Stimulated activated CD4-positive, alpha-beta T cell treated with anti-CD3 and anti-CD28 coated beads, Interleukin-1b, Interleukin-23, amount 100 ng/mL, for 1 hour (primary cell): Measurements from ENCODE around the gene KCTD2.
A peak's percentile ranks its signal among the peaks of the same experiment; 100 is the strongest.

ENCODE experiments used
- DNase-seq, 2 donors: peaks; one replicate each; pipeline ENCODE4 v3.0.0-alpha.2; 2020; ENCODE audit warnings: low read depth in 2 of 2

Gene KCTD2

GRCh38 chr17:75077496-75078283 is 30.7 kb downstream of the KCTD2 start:
- peak in 1 of 2 donors; percentile 14 for DNase-seq

DNA sequence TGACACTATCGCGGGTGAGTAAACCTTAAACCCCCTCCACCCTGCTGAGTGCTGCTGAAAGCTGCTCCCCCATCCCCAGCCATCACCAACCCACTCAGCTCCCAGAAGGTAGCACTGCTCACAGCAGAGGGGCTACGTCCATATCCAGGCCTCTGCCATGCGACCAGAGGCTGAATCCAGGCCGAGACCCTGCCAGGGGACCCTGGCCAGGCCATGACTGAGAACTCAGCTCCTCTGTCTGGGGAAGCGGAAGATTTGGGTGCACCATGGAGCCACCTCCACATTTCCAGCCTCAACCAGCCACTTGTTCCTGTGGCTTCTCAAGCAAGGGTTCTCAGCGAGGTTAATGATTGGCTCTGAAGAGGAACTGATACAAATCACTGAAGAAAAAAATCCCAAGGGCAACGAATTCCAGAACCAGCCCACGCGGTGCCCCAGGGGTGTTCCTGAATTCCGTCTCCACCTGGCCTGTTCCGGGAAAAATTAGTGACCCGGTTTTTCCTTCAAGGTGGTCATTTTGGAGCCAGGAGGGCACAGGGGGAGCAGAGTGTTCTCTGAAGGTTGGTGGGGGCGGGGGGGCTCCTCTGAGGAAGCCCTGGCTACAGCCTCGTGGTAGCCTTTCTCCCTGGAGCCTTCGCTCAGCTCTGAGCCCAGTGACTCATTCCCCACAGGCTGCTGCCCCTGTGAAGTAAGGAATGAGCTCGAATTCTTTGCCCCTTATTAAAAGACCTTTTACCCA is 31.4 kb downstream of the KCTD2 start:
- DNase-seq: no peak

DNA sequence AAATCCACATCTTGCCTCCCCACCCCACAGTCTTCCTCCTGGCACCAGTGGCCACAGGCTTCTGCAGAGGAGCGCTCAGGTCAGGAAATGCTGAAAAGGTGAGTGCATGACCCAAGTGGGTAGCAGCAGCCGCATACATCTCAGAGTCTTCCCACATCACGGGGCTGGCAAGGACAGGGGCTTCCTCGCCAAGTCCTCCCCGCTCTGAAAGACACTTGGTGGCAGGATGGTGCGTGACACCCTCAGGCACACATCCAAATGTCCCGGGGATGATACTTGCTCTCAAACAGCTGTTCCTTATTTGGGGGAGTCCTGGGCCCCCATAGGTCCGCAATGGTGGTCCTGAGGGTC is 32.0 kb downstream of the KCTD2 start:
- DNase-seq: no peak

DNA sequence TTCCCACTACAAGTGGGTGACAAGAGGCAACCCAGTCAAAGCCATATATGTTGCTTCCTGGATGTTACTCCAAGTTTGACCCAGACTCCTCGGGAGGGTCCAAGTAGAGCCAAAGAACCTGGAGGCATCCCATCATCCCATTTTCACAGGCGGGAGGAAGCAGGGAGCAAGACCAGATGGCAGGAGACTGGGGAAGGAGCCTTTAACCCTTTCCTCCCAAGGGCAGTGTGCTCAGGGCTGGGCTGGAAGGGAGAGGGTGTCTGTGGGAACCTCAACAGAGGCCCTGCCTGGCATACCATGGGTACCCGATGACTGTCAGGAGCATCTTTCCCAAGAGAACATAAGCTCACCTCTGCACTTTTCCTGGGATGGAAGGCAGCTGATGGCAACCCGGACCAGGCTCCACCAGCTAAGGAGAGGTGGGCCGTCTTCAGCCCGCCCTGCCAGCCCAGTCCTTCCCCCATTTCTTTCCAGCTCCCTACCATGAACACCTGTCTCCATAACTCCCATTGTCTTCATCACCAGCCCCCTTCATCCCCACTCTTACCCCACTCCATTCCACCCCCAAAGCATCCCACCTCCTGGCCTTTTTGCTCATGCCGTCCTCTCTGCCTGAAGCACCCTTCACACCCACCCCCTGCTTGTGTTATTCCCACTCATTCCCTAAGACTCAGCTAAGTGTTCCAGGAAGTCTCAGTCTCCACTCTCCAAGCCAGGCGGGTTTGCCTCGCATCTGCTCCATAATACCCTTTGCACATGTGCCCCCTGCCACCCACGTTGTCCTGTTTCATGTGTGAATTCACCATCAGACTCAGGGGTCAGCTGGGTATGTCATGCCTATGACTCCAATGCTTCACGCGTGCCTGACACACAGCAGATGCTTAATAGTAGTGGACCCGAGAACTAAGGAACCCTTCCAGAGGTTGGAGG is 34.9 kb downstream of the KCTD2 start:
- no peak for DNase-seq

DNA sequence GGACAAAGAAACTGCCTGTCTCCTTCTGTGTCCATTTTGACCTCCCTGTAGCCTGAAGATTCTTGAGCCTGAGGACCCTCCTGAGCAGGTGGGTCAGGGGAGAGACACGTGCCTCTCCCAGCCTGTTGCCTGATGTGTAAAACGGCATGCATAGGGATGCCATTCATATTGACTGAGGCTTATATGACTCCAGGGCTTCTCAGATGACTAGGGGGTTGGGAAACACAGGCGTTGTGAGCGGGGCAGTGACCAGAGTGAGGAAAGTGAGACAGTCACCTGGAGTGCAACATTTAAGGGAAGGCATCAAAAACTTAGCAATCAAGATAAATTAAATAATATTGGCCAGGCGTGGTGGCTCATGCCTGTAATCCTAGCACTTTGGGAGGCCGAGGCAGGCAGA is 35.7 kb downstream of the KCTD2 start:
- DNase-seq: no peak

DNA sequence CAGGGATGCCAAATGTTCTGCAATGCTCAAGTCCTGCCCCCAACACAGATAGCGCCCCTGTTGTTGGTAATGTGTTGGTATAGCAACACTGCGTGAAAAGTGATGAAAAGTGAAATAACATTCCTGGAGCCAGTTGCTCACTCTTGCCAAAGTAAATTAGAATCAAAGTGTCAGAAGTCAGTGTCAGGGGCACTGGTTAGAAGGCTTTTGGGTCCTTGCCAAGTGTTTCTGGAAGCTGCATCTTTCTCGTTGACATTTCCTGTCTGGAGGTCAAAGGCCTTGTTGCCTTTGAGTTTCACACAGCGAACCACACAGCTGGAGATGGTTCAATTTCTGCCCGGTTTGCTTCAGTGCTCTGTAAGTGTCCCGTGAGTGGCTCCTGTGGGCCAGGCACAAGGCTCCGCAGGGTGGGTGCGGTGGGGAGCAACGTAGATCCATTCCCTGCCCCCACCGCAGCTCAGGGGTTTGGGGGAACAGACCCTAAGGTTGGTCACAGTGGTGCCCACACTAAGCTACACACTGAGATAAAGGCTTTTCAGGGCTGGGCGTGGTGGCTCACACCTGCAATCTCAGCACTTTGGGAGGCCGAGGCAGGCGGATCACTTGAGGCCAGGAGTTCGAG is 37.1 kb downstream of the KCTD2 start:
- DNase-seq: no peak

DNA sequence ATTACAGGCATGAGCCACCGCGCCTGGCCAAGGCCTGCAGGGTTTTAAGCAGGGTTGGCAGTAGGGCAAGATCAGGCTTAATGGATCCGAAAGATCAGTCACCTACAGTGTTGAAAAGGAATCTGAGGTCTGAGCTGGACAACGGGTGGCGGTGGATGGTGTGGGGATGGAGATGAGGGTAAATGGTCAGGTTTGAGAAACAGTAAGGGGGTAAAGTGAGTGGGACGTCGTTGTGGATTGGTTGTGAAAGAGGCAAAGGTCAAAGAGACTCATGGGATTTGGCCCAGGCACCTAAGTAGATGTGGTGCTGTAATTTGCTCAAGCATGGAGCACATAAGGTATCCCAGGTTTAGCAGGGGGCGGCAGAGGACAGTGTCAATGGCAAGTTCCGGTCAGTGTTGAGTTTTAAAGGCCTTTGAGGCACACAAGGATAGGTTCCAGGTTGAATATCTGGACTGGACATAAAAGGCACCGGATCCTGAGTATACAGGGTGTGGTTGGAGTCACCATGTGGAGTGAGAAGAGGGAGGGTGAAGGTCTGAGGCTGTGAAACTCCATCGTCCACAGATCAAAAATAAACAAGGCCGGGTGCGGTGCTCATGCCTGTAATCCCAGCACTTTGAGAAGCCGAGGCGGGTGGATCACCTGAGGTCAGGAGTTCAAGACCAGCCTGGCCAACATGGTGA is 39.6 kb downstream of the KCTD2 start:
- no peak for DNase-seq

- DNase-seq: no peak
Measured at GRCh38 chr17:75087182-75087557, 40.1 kb downstream of the KCTD2 start.

- DNase-seq: no peak
Measured at GRCh38 chr17:75087558-75088453, 40.8 kb downstream of the KCTD2 start, which contains the start of gene SLC16A5. TSS of gene SLC16A5 (plus strand) at chr17:75087954. CDS start at chr17:75093637, 5,683 bp downstream.

- no peak for DNase-seq
Measured at GRCh38 chr17:75088465-75089417, 41.7 kb downstream of the KCTD2 start.

GRCh38 chr17:75090871-75091854 is 44.1 kb downstream of the KCTD2 start:
- DNase-seq: no peak

DNA sequence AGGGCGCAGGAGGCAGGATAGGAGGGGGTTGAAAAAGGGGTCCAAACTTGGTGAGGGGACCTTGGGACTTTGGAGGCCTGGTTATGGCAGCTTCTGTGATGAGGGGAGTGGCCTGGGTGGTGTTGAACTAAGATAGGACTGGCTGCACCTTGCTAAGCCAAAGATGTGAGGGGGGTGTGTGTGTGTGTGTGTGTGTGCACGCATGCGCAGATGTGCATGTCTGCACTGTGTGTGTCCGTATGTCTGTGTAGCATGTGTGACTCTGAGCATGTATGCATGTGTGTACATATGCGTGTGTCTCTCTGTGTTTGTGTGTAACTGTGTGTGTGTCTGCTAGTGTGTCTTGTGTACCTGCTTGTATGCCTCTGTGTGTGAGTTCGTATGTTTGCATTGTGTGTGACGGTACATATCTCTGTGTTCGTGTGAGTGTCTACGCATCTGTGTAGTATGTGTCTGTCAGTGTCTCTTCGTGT is 44.9 kb downstream of the KCTD2 start:
- no peak for DNase-seq

DNA sequence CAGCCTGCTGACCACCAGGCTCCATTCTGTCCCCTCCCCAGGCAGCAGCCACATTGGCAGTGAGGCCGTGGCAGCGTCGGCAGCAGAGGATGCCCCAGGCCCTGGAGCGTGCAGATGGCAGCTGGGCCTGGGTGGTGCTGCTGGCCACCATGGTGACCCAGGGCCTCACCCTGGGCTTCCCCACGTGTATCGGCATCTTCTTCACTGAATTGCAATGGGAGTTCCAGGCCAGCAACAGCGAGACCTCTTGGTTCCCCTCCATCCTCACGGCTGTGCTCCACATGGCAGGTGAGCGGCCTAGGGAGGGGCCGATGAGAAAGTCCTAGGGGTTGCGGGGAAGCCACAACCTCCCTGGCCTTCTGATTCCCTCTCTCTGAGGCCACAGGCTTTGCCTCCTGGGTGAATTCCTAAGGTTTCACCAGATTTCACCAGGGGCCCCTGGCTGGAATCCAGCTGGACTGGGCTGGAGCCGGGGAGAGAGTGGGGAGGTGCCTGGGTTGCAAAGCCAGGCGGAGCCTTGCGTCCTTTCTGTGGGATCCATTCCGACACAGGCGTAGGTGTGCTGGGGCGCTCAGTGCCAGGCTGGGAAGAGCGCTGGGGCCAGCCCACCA is 46.6 kb downstream of the KCTD2 start:
- no peak for DNase-seq

DNA sequence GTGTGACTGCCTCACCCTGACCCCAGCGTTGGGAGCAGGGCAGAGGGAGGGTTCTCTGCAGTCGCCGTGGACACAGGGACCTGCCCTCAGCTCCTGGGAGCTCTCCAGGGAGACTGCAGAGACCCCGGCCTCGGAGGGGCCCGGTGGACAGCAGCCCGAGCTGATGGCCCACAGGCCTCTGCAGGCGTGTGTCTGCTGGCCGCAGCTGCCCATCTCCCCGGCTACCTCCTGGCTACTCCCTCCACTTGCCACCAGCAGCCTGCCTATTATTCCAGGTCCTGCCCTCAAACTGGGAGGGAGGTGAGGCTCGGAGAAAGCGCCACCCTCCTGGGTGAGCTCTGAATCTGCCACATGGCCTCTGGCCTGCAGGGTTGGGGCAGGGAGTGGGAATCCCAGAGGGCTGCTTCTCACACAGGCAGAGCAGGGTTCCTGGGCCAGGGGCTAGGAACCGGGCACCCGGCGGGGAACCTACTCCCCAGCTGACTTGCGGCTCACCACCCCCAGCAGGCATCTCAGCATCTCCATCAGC is 47.9 kb downstream of the KCTD2 start:
- no peak for DNase-seq

DNA sequence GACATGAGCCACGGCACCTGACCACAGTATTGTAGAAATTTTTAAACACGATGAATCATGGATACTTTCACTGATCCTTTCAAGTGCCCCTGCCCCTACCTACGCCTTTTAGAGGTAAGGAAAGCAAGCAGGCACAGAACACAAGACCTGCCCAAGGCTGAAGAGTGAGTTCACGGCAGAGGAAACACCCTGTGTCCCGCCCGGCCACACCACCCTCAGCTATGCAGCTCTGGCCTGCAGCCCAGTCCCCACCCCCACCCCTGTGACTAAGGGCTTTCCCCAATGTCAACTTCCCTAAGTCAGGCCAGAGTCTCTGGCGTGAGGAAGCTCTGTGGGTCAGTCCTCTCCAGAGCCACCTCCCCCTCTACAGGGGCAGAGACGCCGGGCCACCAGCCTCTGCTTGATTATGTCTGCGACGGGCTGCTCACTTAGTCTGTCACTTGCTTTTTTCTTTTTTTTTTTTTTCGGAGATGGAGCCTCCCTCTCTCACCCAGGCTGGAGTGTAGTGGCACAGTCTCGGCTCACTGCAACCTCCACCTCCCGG is 49.1 kb downstream of the KCTD2 start:
- no peak for DNase-seq

DNA sequence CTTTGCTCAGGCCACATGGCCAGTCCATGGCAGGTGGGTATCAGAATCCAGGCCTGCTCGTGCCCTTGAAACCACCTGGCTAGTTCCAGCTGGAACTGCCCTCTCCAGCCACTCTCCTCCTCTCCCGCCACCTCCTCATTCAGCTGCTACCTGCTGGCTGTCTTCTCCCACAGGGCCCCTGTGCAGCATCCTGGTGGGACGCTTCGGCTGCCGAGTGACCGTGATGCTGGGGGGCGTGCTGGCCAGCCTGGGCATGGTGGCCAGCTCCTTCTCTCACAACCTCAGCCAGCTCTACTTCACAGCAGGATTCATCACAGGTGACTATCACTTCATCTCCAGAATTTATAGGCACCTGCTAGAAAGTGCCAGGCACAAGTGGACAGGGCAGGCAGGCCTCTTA is 50.8 kb downstream of the KCTD2 start:
- DNase-seq: no peak

- DNase-seq: no peak
Measured at GRCh38 chr17:75098861-75099260, 51.8 kb downstream of the KCTD2 start.
